IPS-20b (cell line): Measurements from ENCODE around the gene SH3PXD2B.

ENCODE experiments used
- H3K27ac ChIP-seq: one replicate; pipeline ENCODE4 v1.5.1; 2013; ENCODE audit warnings: low read length
- H3K27me3 ChIP-seq: 2 replicates; pipeline ENCODE4 v1.6.1; 2013; ENCODE audit warnings: mild to moderate bottlenecking, low read length, inconsistent platforms; ENCODE audit not compliant: insufficient read depth
- H3K36me3 ChIP-seq: 2 replicates; pipeline ENCODE4 v1.6.1; 2013; ENCODE audit warnings: low read depth, mild to moderate bottlenecking, inconsistent platforms, low read length, moderate library complexity; ENCODE audit not compliant: insufficient read depth
- H3K4me1 ChIP-seq: 2 replicates; pipeline ENCODE4 v1.6.1; 2013; ENCODE audit warnings: mild to moderate bottlenecking, control low read depth, inconsistent platforms, low read length, moderate library complexity; ENCODE audit not compliant: insufficient read depth
- H3K4me3 ChIP-seq: 2 replicates; pipeline ENCODE4 v1.5.1; 2013; ENCODE audit warnings: mild to moderate bottlenecking, low read length, inconsistent platforms
- H3K9ac ChIP-seq: 2 replicates; pipeline ENCODE4 v1.6.1; 2013; ENCODE audit warnings: low read depth, mild to moderate bottlenecking, inconsistent platforms, low read length, moderate library complexity
- H3K9me3 ChIP-seq: 2 replicates; pipeline ENCODE4 v1.6.1; 2013; ENCODE audit warnings: mild to moderate bottlenecking, low read depth, low read length, inconsistent platforms; ENCODE audit not compliant: insufficient read depth

Gene SH3PXD2B

GRCh38 chr5:172278356-172278755 lies 176.0 kb downstream of the SH3PXD2B start:
- H3K36me3 ChIP-seq, result peaks cover 14% of the 10 kb centered on the region; the same call in 1 of the 2 replicates
- no peak overlapping the region for H3K9ac ChIP-seq
- no peaks in the 10 kb centered on the region for H3K27me3 ChIP-seq
- peaks cover 8% of the 10 kb centered on the region for H3K4me1 ChIP-seq
- H3K27ac ChIP-seq, result no peak overlapping the region
- H3K9me3 ChIP-seq, result no peaks in the 10 kb centered on the region
- no peak overlapping the region for H3K4me3 ChIP-seq

DNA sequence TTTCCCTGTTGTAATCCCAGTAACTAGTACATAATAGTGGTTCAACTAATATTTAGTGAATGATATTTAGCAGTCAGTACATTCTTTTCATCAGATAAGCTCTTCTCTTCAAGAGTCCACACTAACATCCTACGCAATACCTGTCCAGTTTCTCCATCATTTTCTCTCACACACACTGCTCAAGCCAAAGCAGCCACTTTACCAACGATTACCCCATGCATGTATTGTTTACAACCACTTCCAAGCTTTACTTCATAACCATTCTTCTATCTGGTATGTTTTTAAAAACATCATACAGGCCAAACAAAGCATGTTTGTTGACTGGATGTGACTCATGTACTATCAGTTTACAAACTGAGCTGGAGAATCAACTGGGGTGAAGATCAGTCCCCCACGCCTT lies 178.1 kb downstream of the SH3PXD2B start:
- H3K27ac ChIP-seq, result no peak overlapping the region
- peaks cover 15% of the 10 kb centered on the region for H3K4me1 ChIP-seq

More for the DNA sequence above, 178.1 kb downstream of the SH3PXD2B start:
- H3K4me3 ChIP-seq, result no peak overlapping the region
- H3K36me3 ChIP-seq, result peaks cover 18% of the 10 kb centered on the region; the same call in 1 of the 2 replicates
- no peak overlapping the region for H3K9ac ChIP-seq
- H3K27me3 ChIP-seq, result no peaks in the 10 kb centered on the region
- no peaks in the 10 kb centered on the region for H3K9me3 ChIP-seq
